ENCODE measurements around the gene SHROOM2.

The SHROOM2 gene

DNA sequence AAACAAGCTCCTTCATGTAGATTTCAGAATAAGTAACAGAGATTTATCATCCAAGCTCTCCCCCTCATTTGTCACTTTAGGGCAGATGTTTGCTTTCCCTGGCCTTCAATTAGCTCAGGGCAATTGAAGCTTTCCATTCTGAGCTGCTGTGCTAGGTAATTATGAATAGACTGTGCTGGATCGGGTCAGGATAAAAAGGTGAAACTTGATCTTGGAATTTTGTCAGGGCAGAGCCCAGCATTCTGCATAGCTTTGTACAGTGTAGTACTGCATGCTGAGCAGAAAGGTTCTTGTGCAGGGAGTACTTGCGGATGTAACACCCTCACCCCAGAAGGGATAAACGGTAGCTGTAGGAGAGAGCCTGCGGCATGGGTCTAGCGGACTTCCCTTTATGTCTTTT, 116.9 kb downstream of the SHROOM2 start:
- no peak for DNase-seq

DNA sequence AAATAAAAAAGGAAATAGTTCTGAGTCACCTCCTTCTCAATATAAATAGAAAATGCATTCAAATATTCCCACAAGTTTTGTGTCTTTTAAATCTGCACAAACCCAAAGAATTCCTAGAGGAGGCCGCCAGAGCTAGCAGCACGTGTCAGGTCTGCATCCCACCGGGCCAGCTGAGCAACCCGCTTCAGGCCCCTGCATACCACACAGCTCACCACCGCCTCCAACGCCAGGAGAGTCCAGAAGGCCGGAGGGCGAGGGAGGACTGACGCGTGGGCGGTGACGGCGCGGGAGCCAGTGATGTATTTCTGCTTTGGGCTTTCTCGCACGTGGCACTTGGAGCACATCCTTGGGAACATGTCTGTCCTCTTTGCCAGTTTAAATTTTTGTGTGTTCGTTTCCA, 119.1 kb downstream of the SHROOM2 start:
- DNase-seq = no peak

DNA sequence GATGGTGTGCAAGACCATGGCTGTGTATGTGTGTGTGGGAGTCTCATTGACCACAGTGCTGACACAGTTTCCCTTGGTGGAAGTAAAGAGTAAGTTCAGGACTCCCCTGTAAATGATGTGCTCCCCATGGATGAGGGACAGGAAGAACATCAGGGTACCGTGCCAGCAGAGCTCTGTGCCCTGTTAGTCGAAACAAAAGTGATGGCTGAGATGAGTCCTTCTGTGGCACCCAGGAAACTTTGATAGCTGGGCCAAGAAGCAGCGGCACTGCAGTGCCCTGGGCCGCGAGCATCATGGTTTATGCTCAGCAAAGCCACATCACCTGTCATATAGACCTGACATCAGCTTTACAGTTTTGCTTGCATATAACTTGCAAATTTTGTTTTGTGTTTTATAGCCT, 119.5 kb downstream of the SHROOM2 start:
- DNase-seq = no peak

DNA sequence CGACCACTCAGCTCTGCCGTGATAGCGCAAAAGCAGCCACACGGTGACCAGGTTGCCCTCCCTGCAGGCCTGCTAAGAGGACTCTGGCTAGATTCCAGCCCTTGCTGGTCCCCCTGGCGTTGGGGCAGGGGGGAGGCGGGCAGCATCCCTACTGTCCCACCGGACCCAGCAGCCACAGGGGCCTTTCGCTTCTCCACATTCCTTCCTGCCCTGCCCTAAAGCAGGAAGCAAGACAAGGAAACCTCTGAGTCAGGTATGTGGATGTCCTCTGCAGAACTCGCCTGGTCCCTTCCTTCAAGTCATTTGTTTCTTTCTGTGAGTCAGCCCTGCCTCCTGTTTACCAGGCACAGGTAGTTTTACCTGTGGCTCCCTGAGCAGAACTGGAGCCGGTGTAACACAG, 120.7 kb downstream of the SHROOM2 start:
- no peak for DNase-seq

DNA sequence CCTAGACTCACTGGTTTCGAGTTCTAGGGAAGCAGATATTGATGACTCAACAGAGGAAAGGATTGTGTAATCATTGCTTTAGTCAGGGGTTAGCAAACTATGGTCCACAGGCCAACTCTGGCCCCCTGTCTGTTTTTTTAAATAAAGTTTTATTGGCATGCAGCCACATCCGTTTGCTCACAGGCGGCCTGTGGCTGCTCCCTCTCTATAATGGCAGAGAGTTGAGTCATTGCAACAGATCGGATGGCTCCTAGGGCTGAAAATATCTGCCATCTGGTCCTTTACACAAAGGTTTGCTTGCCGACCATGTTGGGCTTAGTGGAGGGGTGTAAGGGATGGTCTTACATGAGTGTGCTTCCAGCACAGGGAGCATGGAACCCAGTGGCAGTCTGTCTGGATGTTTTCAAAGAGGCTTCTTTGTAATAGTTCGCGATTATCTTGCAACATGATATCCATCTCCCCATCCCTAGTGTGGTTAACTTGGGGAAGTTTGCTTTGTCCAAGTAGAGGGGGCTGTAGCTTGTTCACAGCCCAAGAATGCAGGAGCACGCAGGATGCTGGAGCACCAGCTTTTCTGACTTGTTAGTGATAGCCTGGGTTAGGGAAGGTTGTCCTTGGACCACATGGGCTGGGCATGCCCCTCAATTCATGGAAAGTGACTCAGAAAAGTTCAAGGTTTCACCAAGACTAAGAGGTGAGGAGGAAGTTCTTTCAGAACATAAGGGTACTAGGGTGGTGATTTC, 121.6 kb downstream of the SHROOM2 start:
- peak; percentile 65 for DNase-seq

DNA sequence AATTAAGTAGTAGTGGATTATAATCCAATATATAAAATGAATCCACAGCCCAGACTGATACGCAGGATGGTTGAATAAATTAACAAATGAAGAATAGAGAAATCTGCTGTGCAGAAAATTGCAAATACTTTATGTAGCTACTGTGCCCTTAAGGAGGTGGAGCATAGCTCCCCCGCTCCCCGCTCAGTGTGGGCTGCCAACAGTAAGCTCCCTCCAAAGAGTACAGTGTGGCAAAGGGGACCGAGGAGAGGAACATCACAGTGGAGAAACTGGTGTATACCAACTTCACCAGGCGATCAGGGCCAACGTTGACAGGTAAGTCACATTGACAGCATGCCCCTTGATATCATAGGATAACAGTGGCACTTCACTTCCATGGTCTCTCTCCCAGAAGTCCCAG, 123.0 kb downstream of the SHROOM2 start:
- DNase-seq = no peak

DNA sequence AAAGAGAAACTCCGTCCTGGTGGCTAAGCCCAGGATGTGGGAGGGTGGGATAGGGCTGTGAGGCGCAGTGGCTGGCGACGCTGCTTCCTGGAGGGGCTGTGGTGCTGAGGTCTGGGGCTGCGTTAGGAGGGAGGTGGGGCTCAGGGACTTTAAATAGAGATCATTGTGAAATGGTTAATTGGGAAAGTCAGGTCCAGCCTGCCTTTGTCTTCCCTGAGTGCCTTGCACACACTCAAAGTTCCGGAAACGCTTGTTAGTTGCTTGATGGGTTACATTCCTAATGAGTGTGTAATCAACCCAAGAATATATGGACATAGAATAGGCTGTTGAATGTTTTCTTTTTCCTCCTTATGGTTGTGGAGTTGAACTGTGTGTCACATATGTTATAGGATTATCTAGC, 125.3 kb downstream of the SHROOM2 start:
- DNase-seq = peak; percentile 29

DNA sequence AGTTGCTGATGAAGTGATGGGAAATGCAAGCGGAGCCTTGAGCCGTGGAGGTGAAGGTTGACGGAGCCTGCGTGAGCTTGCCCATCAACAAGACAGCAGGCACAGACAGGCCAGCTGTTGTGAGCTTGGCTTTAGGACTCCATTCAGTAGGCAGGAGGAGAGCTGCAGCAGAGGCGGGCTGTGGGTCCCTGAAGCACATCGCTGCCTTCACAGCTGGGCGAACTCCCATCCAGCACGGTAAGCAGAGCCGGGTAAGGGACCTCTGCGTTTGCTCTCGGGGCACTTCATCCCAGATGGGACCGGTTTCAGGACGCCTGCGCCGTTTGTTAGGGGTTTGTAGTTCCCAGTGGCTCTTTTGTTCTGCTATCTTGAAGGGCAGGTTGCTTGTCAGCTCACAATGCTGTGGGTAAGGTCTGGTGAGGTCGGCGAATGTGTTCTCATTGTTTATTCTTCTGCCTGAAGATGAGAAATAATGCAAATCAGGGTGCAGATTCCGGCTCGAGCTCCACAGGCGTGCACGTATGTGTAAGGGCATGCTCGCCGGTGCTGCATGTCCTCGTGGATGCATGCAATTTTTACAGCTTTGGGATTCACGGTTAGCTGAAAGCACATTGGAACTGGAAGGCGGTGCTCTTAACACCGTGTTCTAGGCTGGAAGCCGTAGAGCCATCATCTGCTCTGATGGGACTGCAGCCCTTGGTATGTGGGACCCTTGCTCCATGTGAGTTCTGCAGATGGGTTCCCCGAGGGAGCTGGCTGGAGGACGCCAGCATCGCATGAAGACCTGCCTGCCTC, 126.3 kb downstream of the SHROOM2 start:
- DNase-seq = no peak

DNA sequence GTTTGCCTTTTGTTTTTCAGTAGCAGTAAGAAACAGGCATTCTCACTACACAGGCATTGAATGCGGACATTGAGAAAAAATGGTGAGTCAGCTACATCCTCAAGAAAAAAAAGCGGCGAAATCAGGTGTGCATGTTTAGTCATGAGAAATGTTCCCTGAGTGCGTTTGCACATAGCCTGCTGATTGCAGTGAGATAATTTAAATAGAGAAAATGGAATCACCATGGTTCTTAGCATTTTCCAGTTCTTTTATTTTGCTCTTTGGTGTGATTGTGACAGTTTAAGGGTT, 126.9 kb downstream of the SHROOM2 start:
- DNase-seq = no peak

DNA sequence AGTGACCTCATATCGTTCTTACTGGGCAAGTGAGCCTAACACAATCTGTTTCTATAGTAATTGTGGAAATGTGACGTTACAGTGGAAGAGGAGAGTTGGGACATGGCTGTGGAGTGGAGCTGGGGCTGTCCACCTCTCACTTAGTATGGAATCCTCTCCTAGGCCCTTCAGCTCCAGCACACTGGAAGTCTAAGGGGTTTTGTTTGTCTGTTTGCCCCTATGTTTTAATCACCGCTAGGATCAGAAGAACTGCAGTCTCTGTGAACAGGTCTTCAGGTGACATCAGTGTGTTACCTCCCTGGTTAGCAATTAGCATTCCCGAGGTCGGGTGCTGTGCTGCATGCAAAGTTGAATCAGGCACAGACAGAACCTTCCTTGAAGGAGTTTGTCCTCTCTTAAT, 131.6 kb downstream of the SHROOM2 start:
- no peak for DNase-seq

DNA sequence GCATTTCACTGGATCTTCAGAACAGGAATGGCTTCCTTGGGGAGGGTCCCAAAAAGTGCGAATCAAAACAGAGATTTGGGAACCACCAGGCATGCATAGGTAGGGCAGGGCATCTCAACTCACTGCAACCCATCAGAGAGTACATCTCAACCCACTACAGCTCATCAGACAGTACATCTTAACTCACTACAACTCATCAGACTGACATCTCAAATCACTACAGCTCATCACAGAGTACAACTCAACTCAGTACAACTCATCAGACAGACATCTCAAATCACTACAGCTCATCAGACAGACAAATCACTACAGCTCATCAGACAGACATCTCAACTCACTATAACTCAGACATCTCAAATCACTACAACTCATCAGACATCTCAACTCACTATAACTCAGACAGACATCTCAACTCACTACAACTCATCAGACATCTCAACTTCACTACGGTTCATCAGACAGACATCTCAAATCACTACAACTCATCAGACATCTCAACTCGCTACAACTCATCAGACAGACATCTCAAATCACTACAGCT, 133.5 kb downstream of the SHROOM2 start:
- DNase-seq = no peak

DNA sequence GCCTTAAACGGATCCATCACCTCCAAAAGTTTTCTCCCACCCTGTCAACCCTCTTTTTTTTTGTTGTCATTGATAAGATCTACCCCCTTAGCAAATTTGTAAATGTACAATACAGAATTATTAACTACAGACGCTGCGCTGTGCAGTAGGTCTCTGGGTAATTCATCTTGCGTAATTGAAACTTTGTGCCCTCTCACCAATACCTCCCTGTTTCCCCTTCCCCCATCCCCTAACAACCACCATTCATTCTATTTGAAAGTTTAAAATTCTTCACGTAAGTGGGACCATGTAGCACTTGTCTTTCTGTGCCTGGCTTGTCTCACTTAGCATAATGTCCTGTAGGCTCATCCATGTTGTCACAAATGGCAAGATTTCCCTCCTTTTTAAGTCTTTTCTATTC, 135.2 kb downstream of the SHROOM2 start:
- DNase-seq = no peak

DNA sequence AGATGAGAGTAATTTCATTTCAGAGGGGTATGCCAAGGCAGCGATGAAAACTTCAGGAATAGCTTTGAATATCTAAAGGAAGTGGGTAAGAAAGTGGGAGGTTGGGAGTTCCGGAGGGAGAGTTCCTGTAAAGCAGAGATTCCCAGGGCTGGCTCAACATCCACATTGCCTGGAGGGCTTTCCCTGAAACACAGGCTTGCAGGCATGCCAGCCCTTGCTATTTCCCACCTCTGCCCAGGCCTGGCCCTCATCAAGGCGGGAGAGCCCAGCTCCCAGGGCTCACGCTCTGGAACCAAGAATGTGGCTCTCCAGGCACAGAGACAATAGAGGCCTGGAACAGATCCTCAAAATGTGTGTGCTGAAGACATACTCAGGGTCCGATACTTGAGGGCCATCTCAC, 137.1 kb downstream of the SHROOM2 start:
- DNase-seq = no peak

DNA sequence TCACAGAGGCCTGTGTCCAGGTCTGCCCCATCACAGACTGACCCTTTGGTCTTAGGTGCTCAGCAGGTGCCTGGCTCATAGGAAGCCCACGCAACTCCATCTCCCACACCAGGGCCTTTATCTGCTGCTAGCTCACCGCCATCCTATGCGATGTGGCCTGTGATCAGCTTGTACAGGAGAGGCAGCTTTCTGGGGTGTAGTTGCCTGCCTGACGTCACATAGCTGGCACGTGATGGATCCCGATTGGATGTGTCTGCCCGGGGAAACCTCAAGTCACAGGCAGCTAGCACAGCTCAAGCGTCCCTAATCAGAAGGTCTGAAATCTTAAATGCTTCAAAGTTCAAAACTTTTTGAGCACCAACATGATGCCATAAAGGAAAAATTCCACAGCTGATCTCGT, 139.8 kb downstream of the SHROOM2 start:
- no peak for DNase-seq

DNA sequence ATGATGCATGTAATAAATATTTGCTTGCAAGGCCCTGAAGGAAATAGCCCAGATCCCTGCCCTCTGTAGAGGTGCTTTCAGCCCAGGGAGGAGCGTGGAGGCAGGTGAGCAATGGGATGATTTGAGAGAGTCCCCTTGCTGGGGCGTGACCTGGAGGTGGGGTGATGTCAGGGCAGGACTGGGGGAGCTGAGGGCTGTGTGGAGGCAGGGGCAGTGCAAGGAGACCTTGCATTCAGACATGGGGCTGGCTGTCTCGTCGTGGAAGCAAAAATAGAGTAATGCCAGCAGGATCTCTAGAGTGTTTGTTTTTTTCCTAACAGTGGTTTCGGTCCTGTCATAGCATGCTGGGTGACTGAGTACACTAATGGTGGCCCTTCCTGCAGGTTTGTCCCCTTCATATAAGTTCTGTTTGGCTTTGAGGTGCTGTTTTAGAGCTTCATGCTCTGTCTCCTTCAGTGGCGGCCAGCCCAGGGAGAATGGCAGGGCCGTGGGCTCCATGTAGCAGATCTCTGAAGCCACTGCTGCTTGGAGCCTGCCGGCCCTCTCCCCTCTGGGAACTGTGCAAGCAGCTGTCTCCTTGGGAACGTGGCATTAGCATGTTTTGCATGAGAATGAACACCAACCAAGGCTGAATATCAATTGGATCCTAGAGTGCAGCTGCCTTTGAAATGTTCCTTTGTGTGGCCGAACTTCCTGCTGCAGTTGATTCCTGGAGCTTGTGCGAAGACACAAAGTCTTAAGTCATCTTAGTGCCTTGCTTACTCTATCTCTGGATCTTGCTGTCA, 141.7 kb downstream of the SHROOM2 start:
- no peak for DNase-seq

DNA sequence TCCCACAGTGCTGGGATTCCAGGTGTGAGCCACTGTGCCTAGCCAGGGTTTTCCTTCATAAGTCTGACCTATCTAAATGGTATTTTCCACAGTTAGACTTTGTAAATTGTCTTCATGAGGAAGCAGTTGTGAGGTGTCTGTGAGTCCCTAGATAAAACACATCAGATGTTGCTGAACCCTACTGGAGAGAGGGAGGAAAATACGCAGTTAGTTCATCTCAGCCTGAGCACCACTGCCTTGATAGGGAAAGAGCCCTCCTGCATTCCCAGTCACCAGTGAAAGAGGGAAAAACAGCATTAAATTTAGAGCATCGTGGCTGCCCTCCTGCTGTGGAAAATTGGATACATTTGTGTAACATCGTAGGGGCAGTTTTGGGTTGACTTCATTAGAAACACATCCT, 149.2 kb downstream of the SHROOM2 start:
- DNase-seq = no peak

DNA sequence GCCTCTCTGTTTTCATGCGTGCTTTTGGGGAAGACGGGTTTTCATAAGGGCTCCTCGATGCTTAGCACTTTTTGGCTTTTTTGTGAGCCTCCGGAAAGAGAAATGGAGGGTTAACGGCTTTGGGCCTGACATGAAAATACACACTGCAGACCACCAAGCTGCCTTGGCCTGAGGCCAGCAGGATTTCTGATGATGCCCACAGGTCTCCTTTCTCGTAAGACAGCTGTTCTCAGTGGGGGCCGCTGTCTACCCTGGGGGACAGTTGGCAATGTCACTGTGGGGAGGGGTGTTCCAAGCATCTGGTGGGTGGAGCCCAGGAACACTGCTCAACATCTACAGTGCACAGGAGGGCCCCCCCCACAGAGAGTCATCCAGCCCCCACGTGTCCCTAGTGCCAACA, 151.5 kb downstream of the SHROOM2 start:
- no peak for DNase-seq

DNA sequence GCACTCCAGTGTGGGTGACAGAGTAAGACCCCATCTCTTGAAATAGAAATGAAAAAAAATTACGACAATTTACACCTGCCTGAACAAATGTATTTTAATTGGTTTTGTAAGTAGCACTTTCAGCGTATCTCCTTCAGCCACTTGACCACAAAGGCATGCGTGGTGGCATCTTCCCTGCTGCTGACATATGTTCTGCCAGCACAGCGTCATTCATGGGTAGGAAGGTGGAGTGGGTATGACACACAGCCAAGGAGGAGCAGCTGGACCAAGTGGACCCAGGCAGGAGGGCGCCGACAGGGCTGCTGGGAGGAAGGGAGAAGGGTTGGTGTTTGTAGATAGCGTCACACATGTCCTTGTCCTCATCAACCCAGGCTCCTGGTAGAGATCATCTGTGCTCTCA, 152.3 kb downstream of the SHROOM2 start:
- DNase-seq = no peak

DNA sequence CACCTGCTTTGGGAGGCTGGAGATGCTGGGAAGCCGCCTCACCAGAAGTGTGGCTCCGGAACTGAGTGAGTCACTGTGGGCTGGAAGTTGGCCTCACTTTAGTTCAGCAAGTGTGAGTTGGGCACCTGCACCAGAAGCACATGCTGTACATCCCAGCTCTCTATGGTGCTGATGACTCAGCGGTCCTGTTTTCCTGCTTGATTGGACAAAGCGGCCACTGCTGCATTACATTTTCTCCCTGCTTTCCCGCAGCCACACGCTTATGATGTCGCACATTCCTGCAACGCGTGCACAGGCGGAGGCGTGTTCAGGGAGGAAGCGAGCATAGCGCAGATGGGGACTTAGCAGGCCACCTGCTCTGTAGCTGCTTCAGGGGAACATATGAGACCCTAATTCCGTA, 154.2 kb downstream of the SHROOM2 start:
- DNase-seq = peak; percentile 16

DNA sequence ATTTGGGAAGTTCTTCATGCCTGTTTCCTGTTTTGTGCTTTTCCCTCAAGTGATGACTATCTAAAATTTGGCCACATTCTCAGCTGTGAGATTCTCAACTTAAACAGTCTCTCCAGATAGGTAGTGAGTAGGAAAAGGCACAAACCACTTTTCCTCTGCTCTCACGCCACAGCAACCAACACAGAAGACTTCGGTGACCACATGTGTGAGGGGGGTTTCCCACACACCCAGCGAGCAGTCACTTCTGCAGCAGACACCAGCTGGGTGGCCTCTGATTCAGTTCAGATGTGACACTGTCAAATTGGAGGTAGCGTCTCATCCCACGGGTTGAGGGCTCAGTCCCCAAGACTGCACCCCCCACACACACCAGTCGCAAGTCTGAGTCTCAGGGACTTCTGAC, 155.9 kb downstream of the SHROOM2 start:
- DNase-seq = peak; percentile 86

DNA sequence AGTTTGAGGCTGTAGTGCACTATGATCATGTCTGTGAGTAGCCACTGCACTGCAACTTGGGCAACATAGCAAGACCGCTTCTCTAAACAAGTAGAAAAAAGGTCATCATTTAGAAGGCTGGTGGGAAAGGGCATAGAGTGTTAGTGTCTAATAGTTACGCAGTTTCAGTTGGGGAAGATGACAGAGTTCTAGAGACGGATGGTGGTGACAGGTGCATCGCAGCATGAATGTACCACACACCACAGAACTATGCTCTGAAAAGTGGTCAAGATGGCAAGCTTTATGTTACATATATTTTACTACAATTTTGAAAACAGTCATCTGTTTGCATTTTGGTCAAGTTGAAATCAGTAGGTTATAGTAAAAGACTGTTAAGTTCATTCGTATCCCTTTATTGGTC, 157.2 kb downstream of the SHROOM2 start:
- no peak for DNase-seq

DNA sequence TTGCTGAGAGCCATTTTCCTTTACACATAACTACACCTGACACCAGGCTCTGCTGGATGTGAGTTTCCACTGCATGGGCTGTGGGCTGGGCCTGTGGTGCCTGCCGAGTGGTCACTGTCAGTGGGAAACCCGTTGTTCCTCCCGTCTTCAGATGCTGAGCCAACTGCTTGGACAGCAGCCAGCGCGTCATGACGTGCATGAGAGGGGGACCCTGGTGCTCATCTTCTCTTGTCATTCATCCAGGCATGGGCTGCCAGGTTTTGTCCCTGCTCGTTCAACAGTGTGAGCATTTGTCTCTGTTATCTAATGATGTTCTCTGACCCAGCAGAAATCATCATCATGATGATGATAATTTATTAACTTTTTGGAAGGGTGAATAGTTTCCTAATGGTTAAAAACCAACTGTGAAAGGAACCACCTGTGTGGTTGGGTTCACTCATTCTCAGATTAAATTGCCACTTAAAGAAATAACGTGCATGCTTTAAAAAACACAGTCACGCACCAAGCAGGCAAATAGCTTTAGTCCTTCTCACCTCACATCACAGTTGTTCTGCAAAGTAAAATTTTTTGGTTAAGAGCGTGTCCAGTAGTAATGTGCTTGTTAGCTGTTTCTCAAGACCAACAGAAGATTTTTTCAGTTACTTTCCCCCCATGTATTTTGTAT, 161.0 kb downstream of the SHROOM2 start:
- no peak for DNase-seq

DNA sequence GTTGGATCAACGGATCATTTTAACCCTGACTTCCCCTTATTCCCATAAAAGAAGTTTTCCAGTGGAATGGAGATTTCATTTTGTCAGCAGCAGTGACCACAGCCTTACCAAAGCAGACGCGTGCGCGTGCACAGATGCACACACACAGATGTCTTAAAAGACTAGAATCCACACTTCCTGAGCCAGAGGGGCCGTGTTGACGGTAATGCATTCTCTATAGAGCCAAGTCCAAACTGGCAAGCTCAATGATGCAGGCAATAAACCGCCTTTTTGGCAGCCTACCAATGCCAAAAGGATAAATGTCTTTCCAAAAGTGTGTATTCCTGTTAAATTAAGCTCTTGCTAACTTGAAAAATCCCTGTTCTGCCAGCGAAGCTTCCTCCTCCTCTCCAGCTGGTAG, 162.2 kb downstream of the SHROOM2 start:
- DNase-seq = peak; percentile 0

Data from MV-4-11 (cell line).